Central memory CD4-positive, alpha-beta T cell (primary cell): Measurements from ENCODE around the gene GGNBP2.

ENCODE experiments used
- DNase-seq: peaks from one replicate; pipeline ENCODE4 v3.0.0; 2022

GGNBP2 gene

DNA sequence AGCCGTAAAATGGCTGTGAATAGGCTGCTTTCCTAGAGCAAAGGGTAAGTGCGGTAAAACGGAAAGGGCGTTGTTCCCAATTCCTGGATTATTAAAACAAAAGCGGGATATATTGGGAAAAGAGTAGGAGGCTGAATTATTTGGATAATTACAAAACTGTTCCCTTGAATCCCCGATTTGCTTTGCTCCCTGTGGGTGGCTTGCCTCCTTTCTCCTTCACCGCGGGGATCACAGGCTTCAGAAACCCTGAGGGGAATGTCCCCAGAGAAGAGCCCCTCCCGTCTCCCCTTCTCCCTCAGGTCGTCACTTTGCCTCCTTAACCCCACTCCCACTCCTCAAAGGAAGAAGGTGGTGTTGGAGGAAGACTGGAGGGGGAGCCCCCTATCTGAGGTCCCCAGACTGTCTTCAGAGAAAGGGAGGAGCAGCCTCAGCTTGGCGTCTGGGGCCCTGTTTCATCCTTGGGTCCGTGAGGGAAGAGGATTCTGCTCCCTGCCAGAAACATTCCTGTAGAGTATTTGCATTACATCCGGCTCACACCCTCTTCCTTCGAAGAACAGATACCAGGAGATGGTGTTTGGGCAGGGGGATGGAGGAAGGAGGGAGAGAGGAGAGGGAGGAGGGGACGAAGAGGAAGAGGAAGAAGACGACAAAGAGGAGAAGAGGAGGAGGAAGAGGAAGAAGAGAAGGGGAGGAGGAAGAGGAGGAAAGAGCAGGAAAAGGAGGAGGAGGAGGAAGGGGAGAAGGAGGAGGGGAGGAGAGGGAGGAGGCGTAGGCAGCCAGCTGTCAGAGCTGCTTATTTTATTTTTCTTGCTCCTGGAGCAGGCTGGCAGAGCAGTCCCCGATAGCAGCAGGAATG is 88.4 kb downstream of the GGNBP2 start:
- DNase-seq: no peak
